ENCODE data around the gene SLC28A3.

SLC28A3 gene

GRCh38 chr9:84339962-84340361, 596 bp downstream of the SLC28A3 start:
- H3K27ac ChIP-seq (replicated peaks), result no peak overlapping the region
- no peak for DNase-seq (ENCODE audit: low read depth in 1 of 2, low spot score in 1 of 2)
- TF ChIP-seq SPI1 (IDR thresholded peaks at IDR 0.05; ENCODE audit: borderline replicate concordance, low read depth), result no peak
- TF ChIP-seq, protein P1, sequence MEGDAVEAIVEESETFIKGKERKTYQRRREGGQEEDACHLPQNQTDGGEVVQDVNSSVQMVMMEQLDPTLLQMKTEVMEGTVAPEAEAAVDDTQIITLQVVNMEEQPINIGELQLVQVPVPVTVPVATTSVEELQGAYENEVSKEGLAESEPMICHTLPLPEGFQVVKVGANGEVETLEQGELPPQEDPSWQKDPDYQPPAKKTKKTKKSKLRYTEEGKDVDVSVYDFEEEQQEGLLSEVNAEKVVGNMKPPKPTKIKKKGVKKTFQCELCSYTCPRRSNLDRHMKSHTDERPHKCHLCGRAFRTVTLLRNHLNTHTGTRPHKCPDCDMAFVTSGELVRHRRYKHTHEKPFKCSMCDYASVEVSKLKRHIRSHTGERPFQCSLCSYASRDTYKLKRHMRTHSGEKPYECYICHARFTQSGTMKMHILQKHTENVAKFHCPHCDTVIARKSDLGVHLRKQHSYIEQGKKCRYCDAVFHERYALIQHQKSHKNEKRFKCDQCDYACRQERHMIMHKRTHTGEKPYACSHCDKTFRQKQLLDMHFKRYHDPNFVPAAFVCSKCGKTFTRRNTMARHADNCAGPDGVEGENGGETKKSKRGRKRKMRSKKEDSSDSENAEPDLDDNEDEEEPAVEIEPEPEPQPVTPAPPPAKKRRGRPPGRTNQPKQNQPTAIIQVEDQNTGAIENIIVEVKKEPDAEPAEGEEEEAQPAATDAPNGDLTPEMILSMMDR (IDR thresholded peaks at IDR 0.05; ENCODE audit: insufficient read depth, low read length), result no peak
- no peak overlapping the region for H3K4me3 ChIP-seq (replicated peaks; ENCODE audit: insufficient read depth, low read length)
- no peaks in the 10 kb centered on the region for H3K27me3 ChIP-seq (ENCODE audit: insufficient read depth, poor library complexity, severe bottlenecking)

- DNase-seq (ENCODE audit: low read depth in 1 of 2, low spot score in 1 of 2), result no peak
- no peak overlapping the region for H3K27ac ChIP-seq (replicated peaks)
- TF ChIP-seq, protein P1 (IDR thresholded peaks at IDR 0.05; ENCODE audit: insufficient read depth, low read length), result no peak
- TF ChIP-seq GABPA (IDR thresholded peaks at IDR 0.05; ENCODE audit: low read depth) (no peak), POLR2AphosphoS5 (IDR thresholded peaks at IDR 0.05; ENCODE audit: low read depth) (no peak), SPI1 (IDR thresholded peaks at IDR 0.05; ENCODE audit: borderline replicate concordance, low read depth) (no peak), REST (IDR thresholded peaks at IDR 0.05; ENCODE audit: insufficient replicate concordance, low read depth) (no peak)
Measured at GRCh38 chr9:84339503-84339902, 1.1 kb downstream of the SLC28A3 start.

GRCh38 chr9:84338792-84339191, 1.8 kb downstream of the SLC28A3 start:
- no peak overlapping the region for H3K4me3 ChIP-seq (replicated peaks; ENCODE audit: insufficient read depth, low read length)
- no peak for TF ChIP-seq POLR2AphosphoS5 (IDR thresholded peaks at IDR 0.05; ENCODE audit: low read depth)
- TF ChIP-seq REST (IDR thresholded peaks at IDR 0.05; ENCODE audit: insufficient replicate concordance, low read depth), result no peak
- no peak for TF ChIP-seq SPI1 (IDR thresholded peaks at IDR 0.05; ENCODE audit: borderline replicate concordance, low read depth)
- no peak for DNase-seq (ENCODE audit: low read depth in 1 of 2, low spot score in 1 of 2)
- H3K27me3 ChIP-seq (ENCODE audit: insufficient read depth, poor library complexity, severe bottlenecking), result no peaks in the 10 kb centered on the region
- no peak overlapping the region for H3K27ac ChIP-seq (replicated peaks)

More at GRCh38 chr9:84339503-84339902, 1.1 kb downstream of the SLC28A3 start:
- H3K4me3 ChIP-seq (replicated peaks; ENCODE audit: insufficient read depth, low read length), result no peak overlapping the region
- no peaks in the 10 kb centered on the region for H3K27me3 ChIP-seq (ENCODE audit: insufficient read depth, poor library complexity, severe bottlenecking)

GRCh38 chr9:84337252-84337651, 3.3 kb downstream of the SLC28A3 start:
- TF ChIP-seq, protein P1 (IDR thresholded peaks at IDR 0.05; ENCODE audit: insufficient read depth, low read length), result no peak
- TF ChIP-seq SPI1 (IDR thresholded peaks at IDR 0.05; ENCODE audit: borderline replicate concordance, low read depth) (no peak), REST (IDR thresholded peaks at IDR 0.05; ENCODE audit: insufficient replicate concordance, low read depth) (no peak), POLR2AphosphoS5 (IDR thresholded peaks at IDR 0.05; ENCODE audit: low read depth) (no peak), GABPA (IDR thresholded peaks at IDR 0.05; ENCODE audit: low read depth) (no peak)
- Histone ChIP-seq H3K27ac (replicated peaks) (no peak overlapping the region), H3K27me3 (ENCODE audit: insufficient read depth, poor library complexity, severe bottlenecking) (no peaks in the 10 kb centered on the region), H3K4me3 (replicated peaks; ENCODE audit: insufficient read depth, low read length) (no peak overlapping the region)
- DNase-seq (ENCODE audit: low read depth in 1 of 2, low spot score in 1 of 2), result no peak

All from HL-60 (cell line).